GM19023 (cell line): ENCODE data around the gene DHX35.

ENCODE experiments used
- ATAC-seq: cut with Tn5 transposase; IDR thresholded peaks from one replicate; pipeline ENCODE4 v1.9.1; 2021; ENCODE audit warnings: mild to moderate bottlenecking, moderate library complexity; ENCODE audit not compliant: unreplicated experiment

DHX35 gene

GRCh38 chr20:39050555-39050902 is 88.4 kb downstream of the DHX35 start:
- ATAC-seq = no peak

- no peak for ATAC-seq
Measured at GRCh38 chr20:39052676-39053075, 90.5 kb downstream of the DHX35 start.

GRCh38 chr20:39057143-39057542 is 95.0 kb downstream of the DHX35 start:
- ATAC-seq = no peak

- ATAC-seq = no peak
Measured at GRCh38 chr20:39057911-39058310, 95.8 kb downstream of the DHX35 start.

GRCh38 chr20:39059036-39059435 is 96.9 kb downstream of the DHX35 start:
- no peak for ATAC-seq

GRCh38 chr20:39066471-39067242 is 104.5 kb downstream of the DHX35 start:
- ATAC-seq = no peak

- no peak for ATAC-seq
Measured at GRCh38 chr20:39067526-39068216, 105.5 kb downstream of the DHX35 start.

- no peak for ATAC-seq
Measured at GRCh38 chr20:39069976-39070375, 107.8 kb downstream of the DHX35 start.

GRCh38 chr20:39070484-39071231 is 108.5 kb downstream of the DHX35 start:
- ATAC-seq = no peak

GRCh38 chr20:39072132-39072531 is 110.0 kb downstream of the DHX35 start:
- ATAC-seq = no peak

GRCh38 chr20:39072653-39073052 is 110.5 kb downstream of the DHX35 start:
- no peak for ATAC-seq

- ATAC-seq = no peak
Measured at GRCh38 chr20:39075731-39076130, 113.6 kb downstream of the DHX35 start.

GRCh38 chr20:39076958-39077357 is 114.8 kb downstream of the DHX35 start:
- no peak for ATAC-seq

- no peak for ATAC-seq
Measured at GRCh38 chr20:39080326-39080725, 118.2 kb downstream of the DHX35 start.

GRCh38 chr20:39081255-39081654 is 119.1 kb downstream of the DHX35 start:
- ATAC-seq = no peak

- no peak for ATAC-seq
Measured at GRCh38 chr20:39082622-39083398, 120.7 kb downstream of the DHX35 start.

GRCh38 chr20:39083761-39084160 is 121.6 kb downstream of the DHX35 start:
- ATAC-seq = no peak

- ATAC-seq = no peak
Measured at GRCh38 chr20:39089029-39089428, 126.9 kb downstream of the DHX35 start.
